COLO668 (cell line): ENCODE results near the gene TM2D3.

ENCODE experiments used
- DNase-seq: peaks from one replicate; lab custom pipeline; 2025; ENCODE audit not compliant: unreplicated experiment; lab: John Stamatoyannopoulos, UW

The TM2D3 gene

GRCh38 chr15:101608201-101608600 lies 44.0 kb downstream of the TM2D3 start:
- DNase-seq, result peak; percentile 10

DNA sequence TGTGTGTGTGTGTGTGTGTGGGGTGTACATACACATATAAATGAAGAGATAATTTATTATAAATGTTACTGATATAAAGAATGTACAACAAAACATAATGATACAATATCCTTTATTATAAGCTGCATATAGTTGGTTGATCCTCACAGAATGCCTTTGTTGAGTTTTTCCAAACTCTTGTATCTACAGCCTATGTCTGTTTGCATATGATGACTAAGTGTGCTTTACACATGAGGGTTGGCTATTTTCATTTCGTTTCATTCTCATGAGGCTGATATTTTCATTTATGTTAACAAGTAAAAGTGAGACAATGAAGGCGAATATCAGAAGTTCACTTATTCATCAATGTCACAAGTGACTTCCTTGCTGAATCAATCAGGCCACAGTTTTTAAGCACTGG lies 45.1 kb downstream of the TM2D3 start:
- DNase-seq, result no peak

GRCh38 chr15:101604124-101604874 lies 47.9 kb downstream of the TM2D3 start:
- no peak for DNase-seq

DNA sequence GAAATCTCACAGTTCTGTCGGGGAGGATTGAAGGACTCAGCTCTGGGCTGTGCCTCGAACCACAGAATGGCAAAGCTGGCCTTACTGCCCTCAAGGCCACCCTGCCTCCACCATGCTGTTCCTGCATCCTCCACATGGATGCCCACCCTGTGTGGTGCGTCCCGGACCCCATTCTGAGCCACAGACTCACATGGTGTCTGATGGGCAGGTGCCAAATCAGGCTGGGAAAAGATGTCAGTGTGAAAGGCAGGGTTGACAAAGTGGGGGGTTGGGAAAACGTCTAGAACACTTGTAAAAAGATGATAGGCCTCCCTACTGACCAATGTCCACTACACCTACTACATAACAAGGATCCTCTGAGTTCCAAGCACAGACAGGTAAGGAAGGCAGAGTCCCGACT lies 49.4 kb downstream of the TM2D3 start:
- DNase-seq, result no peak

DNA sequence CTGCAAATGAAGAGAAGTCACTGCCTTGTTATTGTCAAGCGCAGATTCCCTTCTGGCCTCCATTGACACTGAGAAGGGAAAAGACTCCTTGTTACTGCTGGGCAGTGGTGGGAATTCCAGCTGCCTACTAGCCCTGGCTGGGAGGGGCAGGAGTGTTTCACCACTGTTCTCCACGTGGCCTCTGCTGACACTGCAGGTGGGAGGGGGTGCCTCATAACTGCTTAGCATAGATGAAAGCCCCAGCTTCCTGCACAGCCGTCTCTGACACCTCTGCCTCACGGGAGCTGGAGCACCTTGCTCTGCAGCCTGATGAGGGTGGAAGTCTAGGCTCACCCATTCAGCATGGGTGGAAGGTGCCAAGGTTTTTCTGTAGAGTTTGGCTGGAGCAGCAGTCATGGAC lies 52.1 kb downstream of the TM2D3 start:
- DNase-seq, result no peak

- DNase-seq, result no peak
These were observed 53.1 kb downstream of the TM2D3 start for GRCh38 chr15:101599091-101599490.

DNA sequence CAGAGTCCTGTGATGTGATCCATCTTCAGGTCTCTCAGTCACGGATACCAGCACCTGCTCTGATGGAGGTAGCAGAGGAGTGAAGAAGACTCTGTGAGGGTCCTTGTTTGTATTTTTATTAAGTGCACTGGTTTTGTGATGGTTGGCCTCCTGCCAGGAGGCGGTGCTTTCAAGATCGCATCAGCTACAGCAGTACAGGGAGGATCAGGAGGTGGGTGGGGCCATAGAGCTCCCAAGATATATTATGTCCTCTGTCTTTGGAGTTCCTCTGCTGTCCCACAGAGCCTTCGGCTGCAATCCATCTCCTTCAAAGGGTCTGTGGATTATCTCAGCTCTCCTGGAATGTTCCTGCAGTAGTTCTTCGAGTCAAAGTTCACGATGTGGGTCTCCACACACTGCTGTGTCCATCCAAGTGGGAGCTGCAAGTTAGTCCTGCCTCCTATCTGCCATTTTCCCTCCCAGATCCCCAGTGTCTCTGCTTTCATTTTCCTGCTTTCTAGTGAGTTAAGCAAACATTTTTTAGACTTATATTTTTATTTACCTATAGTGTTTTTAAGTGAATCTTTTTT lies 54.7 kb downstream of the TM2D3 start:
- DNase-seq, result no peak

DNA sequence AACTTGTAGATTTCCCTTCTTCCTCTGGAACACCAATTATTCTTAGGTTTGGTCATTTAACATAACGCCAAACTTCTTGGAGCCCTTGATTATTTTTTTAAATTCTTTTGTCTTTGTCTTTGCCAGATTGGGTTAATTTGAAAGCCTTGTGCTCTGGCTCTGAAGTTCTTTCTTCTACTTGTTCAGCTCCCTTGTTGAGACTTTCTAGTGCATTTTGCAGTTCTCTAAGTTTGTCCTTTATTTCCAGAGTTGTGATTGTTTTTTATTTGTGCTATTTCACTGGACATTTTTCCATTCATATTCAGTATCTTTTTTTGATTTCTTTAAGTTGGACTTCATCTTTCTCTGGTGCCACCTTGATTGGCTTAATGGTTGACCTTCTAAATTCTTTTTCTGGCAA lies 55.5 kb downstream of the TM2D3 start:
- DNase-seq, result no peak
